K562 (cell line): ENCODE data around the gene KCNG4. TPM values are rescaled to one million over a fixed set of nuclear protein-coding genes. Genes with fewer than 3 reads are reported as not detected.

Experiments used
- ATAC-seq: fragments of 200-7000 bp; cut with Tn5 transposase; 3 replicates; pipeline ENCODE4 v1.9.1; 2020; ENCODE audit warnings: moderate library complexity
- BruUV-seq: library from RNA; stranded (reverse); fragments of 400-500 nt; replicated peaks from 2 replicates; lab custom pipeline; 2021; lab: Mats Ljungman, UMichigan
- CTCF ChIA-PET: fragments of 300-600 bp; formaldehyde crosslinking; extraction: SDS; loops from one replicate; lab custom pipeline; 2021; ENCODE audit warnings: low intra/inter-chr PET ratio; lab: Yijun Ruan, JAX
- POLR2A ChIA-PET: fragments of 300-600, 350-650 bp; sonication (Branson Sonifier 250); formaldehyde crosslinking; extraction: SDS; loops from one replicate; lab custom pipeline; 2021; ENCODE audit warnings: antibody characterized with exemption, inconsistent platforms; lab: Yijun Ruan, JAX
- DNase-seq, 4 experiments: peaks; one replicate each; pipeline versions ENCODE4 v3.0.0 to v3.0.0-alpha.2; 2011 to 2018; ENCODE audit warnings: low spot score in 3 of 4, mixed read lengths in 3 of 4; ENCODE audit errors: extremely low read depth in 1 of 4
- FAIRE-seq: peaks from 2 replicates; lab custom pipeline; 2011; peaks lifted over from hg19 to GRCh38; lab: Jason Lieb, UNC
- H2AFZ ChIP-seq: 2 replicates; pipeline ENCODE4 v1.6.0; 2011; ENCODE audit warnings: low read depth, low read length, control low read depth, inconsistent platforms
- H3K27ac ChIP-seq: fragments of 200-600 bp; 3 replicates; pipeline ENCODE4 v1.8.0; 2011; ENCODE audit warnings: low read depth, mild to moderate bottlenecking, control low read depth, inconsistent platforms, low read length, moderate library complexity, mixed read lengths; ENCODE audit errors: extremely low read depth
- H3K27me3 ChIP-seq, 2 experiments: fragments of 300-600 bp in 1 of 2; 2 replicates in 1 of 2; 3 replicates in 1 of 2; pipeline versions ENCODE4 v1.6.0 to v1.8.0; 2011; ENCODE audit warnings: inconsistent platforms in 2 of 2, low read length in 2 of 2, mild to moderate bottlenecking in 1 of 2, mixed read lengths in 1 of 2, moderate library complexity in 1 of 2; ENCODE audit not compliant: control insufficient read depth in 2 of 2, insufficient read depth in 2 of 2
- H3K36me3 ChIP-seq: fragments of 300-600 bp; 3 replicates; pipeline ENCODE4 v1.8.0; 2011; ENCODE audit warnings: mild to moderate bottlenecking, low read length, inconsistent platforms; ENCODE audit not compliant: control insufficient read depth, insufficient read depth
- H3K4me1 ChIP-seq, 2 experiments: fragments of 200-600 bp in 1 of 2; replicated peaks in 1 of 2; 2 replicates in 1 of 2; 3 replicates in 1 of 2; pipeline versions ENCODE4 v1.5.1 to v1.8.0; 2011; ENCODE audit warnings: inconsistent platforms in 2 of 2, low read length in 2 of 2, mild to moderate bottlenecking in 1 of 2, mixed read lengths in 1 of 2, moderate library complexity in 1 of 2; ENCODE audit not compliant: control insufficient read depth in 2 of 2, insufficient read depth in 2 of 2
- H3K4me2 ChIP-seq: 2 replicates; pipeline ENCODE4 v1.6.1; 2011; ENCODE audit warnings: low read length, control low read depth, inconsistent platforms, mixed read lengths; ENCODE audit not compliant: insufficient read depth
- H3K4me3 ChIP-seq: fragments of 200-600 bp; sonication (generic), shearing (Covaris generic); 2 replicates; pipeline ENCODE4 v1.5.1; 2016; ENCODE audit warnings: control low read depth, inconsistent platforms
- H3K79me2 ChIP-seq: fragments of 200-600 bp; 3 replicates; pipeline ENCODE4 v1.8.0; 2011; ENCODE audit warnings: low read length, inconsistent platforms; ENCODE audit not compliant: control insufficient read depth, insufficient read depth
- H3K9ac ChIP-seq, 2 experiments: 2 replicates each; pipeline versions ENCODE4 v1.6.0 to v1.6.1; 2011; ENCODE audit warnings: low read depth in 2 of 2, low read length in 2 of 2, control low read depth in 1 of 2, inconsistent platforms in 1 of 2, mild to moderate bottlenecking in 1 of 2, mixed read lengths in 1 of 2; ENCODE audit not compliant: insufficient read depth in 1 of 2
- H3K9me1 ChIP-seq: one replicate; pipeline ENCODE4 v1.6.0; 2011; ENCODE audit warnings: inconsistent platforms, mild to moderate bottlenecking, low read length, moderate library complexity; ENCODE audit not compliant: control insufficient read depth, insufficient read depth
- H3K9me3 ChIP-seq: replicated peaks from 2 replicates; pipeline ENCODE4 v1.5.1; 2011; ENCODE audit warnings: low read depth, low read length, inconsistent platforms; ENCODE audit not compliant: control insufficient read depth, insufficient read depth
- H4K20me1 ChIP-seq: replicated peaks from 2 replicates; pipeline ENCODE4 v1.6.1; 2011; ENCODE audit warnings: low read length, inconsistent platforms, mixed read lengths; ENCODE audit not compliant: control insufficient read depth, insufficient read depth
- DPF2 ChIP-seq: fragments of 450-650 bp; IDR thresholded peaks from 2 replicates; pipeline ENCODE4 v1.6.1; 2016
- L3MBTL2 ChIP-seq: fragments of 450-650 bp; IDR thresholded peaks from 2 replicates; pipeline ENCODE4 v1.6.1; 2016; ENCODE audit warnings: mild to moderate bottlenecking, moderate library complexity
- PKNOX1 ChIP-seq: fragments of 450-650 bp; IDR thresholded peaks from 2 replicates; pipeline ENCODE4 v1.6.1; 2016
- WGBS: fragments of 100-300 bp; shearing (Covaris generic); methylation state at CpG from one replicate; pipeline ENCODE4 v1.1.6; 2016; ENCODE audit warnings: low coverage, mixed read lengths; ENCODE audit not compliant: insufficient coverage; ENCODE audit errors: missing lambda C conversion rate; 5-methylcytosine and 5-hydroxymethylcytosine counted together
- in situ Hi-C: fragments of 300-500 bp; cut with MboI; formaldehyde crosslinking; loops from 4 replicates; pipeline ENCODE4 v1.15.0; 2018; ENCODE audit warnings: inconsistent platforms, mixed read lengths
- intact Hi-C: fragments of 100-400 bp; cut with micrococcal nuclease; formaldehyde crosslinking; loops from 2 replicates; pipeline ENCODE4 v1.14.2; 2022
- polyA plus RNA-seq, 8 experiments: library from polyadenylated mRNA; depleted of rRNA in 4 of 8; stranded (reverse) in 5 of 8; unstranded in 3 of 8; fragments of >200 nt; fragmentation: Nextera tagmentation in 2 of 8; fragmentation: Illumina TruSeq in 1 of 8; extraction: Ambion mirVana in 2 of 8; extraction: Trizol in 1 of 8; gene quantifications; 2 replicates each; pipeline versions ENCODE4 v1.2.1 to v1.2.3, GENCODE V29; 2011 to 2014; ENCODE audit warnings: inconsistent platforms in 1 of 8, missing spikeins in 1 of 8
- total RNA-seq, 7 experiments: library from RNA; depleted of rRNA in 6 of 7; stranded (reverse); fragments of >200 nt in 6 of 7; fragmentation: Illumina TruSeq in 2 of 7; extraction: Trizol in 2 of 7; gene quantifications; 2 replicates each; pipeline versions ENCODE4 v1.2.1 to v1.2.3, GENCODE V29; 2011 to 2021; ENCODE audit warnings: low replicate concordance in 1 of 7
- TF ChIP-seq, protein P1 (sequence below): sonication (generic); formaldehyde crosslinking; IDR thresholded peaks from 2 replicates; pipeline ENCODE4 v1.9.0; 2022; ENCODE audit warnings: mild to moderate bottlenecking, missing genetic modification reagents

The KCNG4 gene
- total and polyA plus RNA-seq, 9 of the 15 experiments (the other 6 are each of a cell fraction or from before 2014, with no cell fraction given): not detected

DNA sequence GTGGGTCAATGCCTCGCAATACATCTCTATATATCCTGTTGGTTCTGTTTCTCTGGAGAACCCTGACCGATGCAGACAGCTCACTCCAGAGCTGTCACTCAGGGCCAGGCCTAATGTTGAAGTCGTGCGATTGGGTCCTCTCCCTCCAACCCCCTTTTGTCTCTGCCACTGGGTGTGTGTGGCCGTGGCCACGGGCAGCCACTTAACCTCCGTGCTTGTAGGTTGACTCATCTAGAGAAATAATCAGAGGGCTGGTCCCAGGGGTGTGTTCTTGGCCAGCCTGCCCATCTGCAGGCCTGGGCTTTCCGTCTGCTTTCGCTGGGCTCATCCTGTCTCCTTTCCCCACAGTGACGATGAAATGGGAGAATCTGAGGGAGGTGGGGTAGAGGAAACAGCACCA is 41.4 kb downstream of the KCNG4 start:
- Histone ChIP-seq H3K9ac (no peak overlapping the region), H2AFZ (no peak overlapping the region), H3K4me1 (peaks cover 0 to 33% of the 10 kb centered on the region in 2 experiments; a peak in 3 of 5 replicates), H4K20me1 (peaks cover 12% of the 10 kb centered on the region), H3K9me3 (0 out of 2 replicates have a peak, but pooled peaks cover 2% of the 10 kb centered on the region), H3K79me2 (no peaks in the 10 kb centered on the region), H3K4me3 (no peak overlapping the region), H3K27me3 (peaks cover 77% of the 10 kb centered on the region in 2 experiments), H3K9me1 (peaks cover 4% of the 10 kb centered on the region), H3K4me2 (no peak overlapping the region), H3K36me3 (no peaks in the 10 kb centered on the region), H3K27ac (no peak overlapping the region)
- BruUV-seq: no TSS peak
- ATAC-seq (peak; percentile 8), DNase-seq (no peak), FAIRE-seq (no peak)
- intact Hi-C loops (no loop called here), in situ Hi-C loops (no loop called here)
- TF ChIP-seq DPF2 (no peak), PKNOX1 (peak; percentile 69), L3MBTL2 (0 out of 2 replicates have a peak, but pooled peaks have one; percentile 1)
- TF ChIP-seq, protein P1, sequence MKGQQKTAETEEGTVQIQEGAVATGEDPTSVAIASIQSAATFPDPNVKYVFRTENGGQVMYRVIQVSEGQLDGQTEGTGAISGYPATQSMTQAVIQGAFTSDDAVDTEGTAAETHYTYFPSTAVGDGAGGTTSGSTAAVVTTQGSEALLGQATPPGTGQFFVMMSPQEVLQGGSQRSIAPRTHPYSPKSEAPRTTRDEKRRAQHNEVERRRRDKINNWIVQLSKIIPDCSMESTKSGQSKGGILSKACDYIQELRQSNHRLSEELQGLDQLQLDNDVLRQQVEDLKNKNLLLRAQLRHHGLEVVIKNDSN: 0 out of 2 replicates have a peak, but pooled peaks have one; percentile 4
- WGBS: 16% methylated on average over 10 of the region's 10 CpGs
- ChIA-PET POLR2A (interaction anchor here (0.6 to 0.7 kb wide), 2 partner anchors 42 to 1289 kb away, joined by 3 to 4 read pairs; no protein-coding TSS in a partner anchor), CTCF (no interaction called here)
